HCT116 (cell line): ENCODE results near the gene CPNE2. TPM values are rescaled to one million over a fixed set of nuclear protein-coding genes. Genes with fewer than 3 reads are reported as not detected.
A peak's percentile ranks its signal among the peaks of the same experiment; 100 is the strongest.

Source experiments
- ATAC-seq: fragments of 200-7000 bp; cut with Tn5 transposase; 2 replicates; pipeline ENCODE4 v1.9.1; 2020; ENCODE audit warnings: mild to moderate bottlenecking, moderate library complexity
- BruUV-seq: library from RNA; stranded (reverse); fragments of 400-500 nt; replicated peaks from 2 replicates; lab custom pipeline; 2021; lab: Mats Ljungman, UMichigan
- CTCF ChIA-PET: fragments of 300-600 bp; sonication (Branson Sonifier 250); formaldehyde crosslinking; loops from one replicate; lab custom pipeline; 2021; ENCODE audit warnings: antibody characterized with exemption; lab: Charles Lee
- POLR2A ChIA-PET: fragments of 300-600, 350-600 bp; sonication (Branson Sonifier 250); formaldehyde crosslinking; loops from one replicate; lab custom pipeline; 2021; ENCODE audit warnings: antibody characterized with exemption; lab: Charles Lee
- RAD21 ChIA-PET, 2 experiments: fragments of 300-600 bp; sonication (Branson Sonifier 250); formaldehyde crosslinking; loops; one replicate each; lab custom pipeline; 2023; ENCODE audit warnings: low total read pairs in 2 of 2; ENCODE audit not compliant: uncharacterized antibody in 2 of 2, unreplicated experiment in 2 of 2, low non-redundant PET in 1 of 2; lab: Charles Lee
- DNase-seq: peaks from one replicate; pipeline ENCODE4 v3.0.0-alpha.2; 2010; ENCODE audit warnings: low read depth, low spot score
- H2AFZ ChIP-seq: fragments of 200-600 bp; shearing (Covaris generic), sonication (generic); 2 replicates; pipeline ENCODE4 v1.6.1; 2017; ENCODE audit warnings: low read depth, mixed run types, mixed read lengths, antibody characterized with exemption, low read length; ENCODE audit not compliant: poor library complexity, severe bottlenecking
- H3K27ac ChIP-seq: 2 replicates; pipeline ENCODE4 v1.5.1; 2012; ENCODE audit warnings: low read depth, low read length
- H3K27me3 ChIP-seq: fragments of 200-600 bp; sonication (generic); 2 replicates; pipeline ENCODE4 v1.6.1; 2016; ENCODE audit warnings: mixed run types, low read length, mixed read lengths; ENCODE audit not compliant: insufficient read depth
- H3K36me3 ChIP-seq, 2 experiments: fragments of 200-500 bp in 1 of 2; fragments of 200-600 bp in 1 of 2; sonication (Bioruptor generic) in 1 of 2; sonication (generic) in 1 of 2; 2 replicates each; pipeline versions ENCODE4 v1.5.1 to v1.6.1; 2014 to 2016; ENCODE audit warnings: low read length in 2 of 2, inconsistent platforms in 1 of 2, mixed read lengths in 1 of 2, mixed run types in 1 of 2; ENCODE audit not compliant: insufficient read depth in 2 of 2, control insufficient read depth in 1 of 2
- H3K4me1 ChIP-seq, 2 experiments: fragments of 200-600 bp in 1 of 2; sonication (generic) in 1 of 2; 2 replicates each; pipeline versions ENCODE4 v1.5.1 to v1.6.1; 2012 to 2017; ENCODE audit warnings: low read length in 2 of 2, inconsistent platforms in 1 of 2, mild to moderate bottlenecking in 1 of 2, mixed read lengths in 1 of 2, mixed run types in 1 of 2, moderate library complexity in 1 of 2; ENCODE audit not compliant: insufficient read depth in 2 of 2, control insufficient read depth in 1 of 2
- H3K4me2 ChIP-seq: fragments of 200-600 bp; sonication (generic); 2 replicates; pipeline ENCODE4 v1.6.1; 2017; ENCODE audit warnings: mixed run types, low read length, mixed read lengths
- H3K4me3 ChIP-seq, 2 experiments: fragments of 200-600 bp in 1 of 2; sonication (generic) in 1 of 2; replicated peaks in 1 of 2; 2 replicates each; pipeline ENCODE4 v1.5.1; 2011 to 2016; ENCODE audit warnings: low read length in 2 of 2, control low read depth in 1 of 2, low read depth in 1 of 2, mild to moderate bottlenecking in 1 of 2, mixed read lengths in 1 of 2, mixed run types in 1 of 2
- H3K79me2 ChIP-seq: fragments of 200-600 bp; sonication (generic); 2 replicates; pipeline ENCODE4 v1.6.1; 2017; ENCODE audit warnings: mild to moderate bottlenecking, mixed run types, low read length, moderate library complexity, mixed read lengths; ENCODE audit not compliant: insufficient read depth
- H3K9ac ChIP-seq: fragments of 200-600 bp; sonication (generic); 2 replicates; pipeline ENCODE4 v1.6.1; 2016; ENCODE audit warnings: low read length, mixed read lengths
- H3K9me2 ChIP-seq: fragments of 200-600 bp; sonication (generic), shearing (Covaris generic); 2 replicates; pipeline ENCODE4 v1.6.1; 2017; ENCODE audit warnings: mixed run types, mild to moderate bottlenecking, moderate library complexity; ENCODE audit not compliant: insufficient read depth
- H3K9me3 ChIP-seq, 2 experiments: fragments of 200-500 bp in 1 of 2; fragments of 200-600 bp in 1 of 2; sonication (Bioruptor generic) in 1 of 2; sonication (generic) in 1 of 2; 2 replicates each; pipeline ENCODE4 v1.6.1; 2014 to 2017; ENCODE audit warnings: low read length in 2 of 2, mixed read lengths in 2 of 2, inconsistent platforms in 1 of 2, low read depth in 1 of 2, mild to moderate bottlenecking in 1 of 2, mixed run types in 1 of 2, moderate library complexity in 1 of 2; ENCODE audit not compliant: control insufficient read depth in 1 of 2, insufficient read depth in 1 of 2
- H4K20me1 ChIP-seq: fragments of 200-600 bp; sonication (generic), shearing (Covaris generic); 2 replicates; pipeline ENCODE4 v1.6.1; 2017; ENCODE audit warnings: mixed run types, mild to moderate bottlenecking, moderate library complexity; ENCODE audit not compliant: insufficient read depth
- CBX3 ChIP-seq: IDR thresholded peaks from 2 replicates; pipeline ENCODE4 v1.6.1; 2012; ENCODE audit warnings: low read depth
- CEBPB ChIP-seq: IDR thresholded peaks from 2 replicates; pipeline ENCODE4 v1.6.1; 2012; ENCODE audit warnings: low read depth
- EGR1 ChIP-seq: IDR thresholded peaks from 2 replicates; pipeline ENCODE4 v1.6.1; 2012; ENCODE audit warnings: low read depth
- ELF1 ChIP-seq: IDR thresholded peaks from 2 replicates; pipeline ENCODE4 v1.6.1; 2012; ENCODE audit warnings: low read depth, borderline replicate concordance
- JUND ChIP-seq: IDR thresholded peaks from 2 replicates; pipeline ENCODE4 v1.6.1; 2012
- POLR2A ChIP-seq: IDR thresholded peaks from 2 replicates; pipeline ENCODE4 v1.7.0; 2011; ENCODE audit warnings: borderline replicate concordance; ENCODE audit not compliant: insufficient read depth, insufficient read length; ENCODE audit errors: extremely low read depth
- YY1 ChIP-seq: IDR thresholded peaks from 2 replicates; pipeline ENCODE4 v1.6.1; 2011; ENCODE audit warnings: low read length, low read depth, moderate library complexity, mild to moderate bottlenecking; ENCODE audit not compliant: insufficient replicate concordance; ENCODE audit errors: extremely low read depth
- ZFX ChIP-seq: fragments of 450-650 bp; IDR thresholded peaks from 2 replicates; pipeline ENCODE4 v1.6.1; 2017
- intact Hi-C: fragments of 100-400 bp; cut with micrococcal nuclease; formaldehyde crosslinking; loops from 2 replicates; pipeline ENCODE4 v1.10.0; 2022
- total RNA-seq: library from RNA; stranded (reverse); gene quantifications from one replicate; pipeline ENCODE4 v1.2.1, GENCODE V29; 2021; ENCODE audit not compliant: unreplicated experiment

CPNE2 gene
- total RNA-seq, 1 experiment from 2014 or later, result 31.2 TPM

DNA sequence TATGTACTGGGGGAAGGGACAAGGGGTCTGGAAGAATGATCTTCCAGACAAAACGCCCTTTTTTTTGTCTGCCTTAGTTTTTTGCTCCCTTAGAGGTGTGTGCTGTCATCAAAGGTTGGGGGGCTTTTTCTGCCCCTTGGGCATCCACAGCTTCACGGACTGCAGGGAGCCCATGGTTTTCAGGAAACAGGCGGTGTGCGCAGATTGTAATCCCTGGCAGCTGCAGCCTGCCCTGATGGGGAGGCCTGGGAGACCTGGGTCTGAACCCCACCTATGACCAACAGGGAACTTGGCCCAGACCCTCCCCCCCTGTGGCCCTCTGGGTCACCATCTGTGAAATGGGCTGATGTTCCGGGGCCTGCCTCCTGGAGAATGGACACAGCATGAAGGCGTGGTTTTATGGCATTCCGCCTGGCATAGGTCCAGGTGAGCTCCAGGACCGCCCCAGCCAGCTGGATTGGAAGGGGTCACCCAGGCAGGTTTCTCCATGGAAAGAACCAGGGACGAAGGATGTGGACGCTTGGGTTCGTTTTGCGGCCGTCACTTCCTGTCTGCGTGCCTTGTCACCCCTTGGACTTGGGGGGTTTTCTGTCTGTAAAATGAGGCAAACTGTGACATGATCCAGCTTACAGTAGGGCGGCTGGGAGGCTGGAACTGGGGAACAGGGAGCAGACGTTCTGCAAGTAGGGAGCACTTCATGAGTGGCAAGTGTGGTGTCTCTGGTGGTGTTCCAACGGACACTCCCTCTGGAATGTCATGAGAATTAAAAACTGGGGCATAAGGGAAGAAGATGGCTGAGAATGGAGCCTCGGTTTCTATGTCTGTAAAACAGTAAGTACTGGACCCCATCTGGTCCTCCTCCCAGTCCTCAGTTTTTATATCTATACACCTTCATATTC lies 1.5 kb downstream of the CPNE2 start:
- Histone ChIP-seq H3K4me2 (peak overlapping the region; percentile 94), H4K20me1 (no peaks in the 10 kb centered on the region), H3K36me3 (no peaks in the 10 kb centered on the region), H3K4me1 (peaks cover 20 to 32% of the 10 kb centered on the region in 2 experiments), H3K9ac (peak overlapping the region; percentile 70), H3K4me3 (peak overlapping the region; percentile 58 to 70), H3K27ac (no peak overlapping the region; the same call in 1 of the 2 replicates), H2AFZ (no peak overlapping the region), H3K9me2 (no peaks in the 10 kb centered on the region), H3K9me3 (no peaks in the 10 kb centered on the region), H3K79me2 (peaks cover 20% of the 10 kb centered on the region; the same call in 1 of the 2 replicates), H3K27me3 (no peaks in the 10 kb centered on the region)
- TF ChIP-seq EGR1 (no peak), ZFX (no peak), CBX3 (no peak), JUND (no peak)
- ChIA-PET RAD21 (no interaction called here), CTCF (interaction anchor here (0.7 to 2.0 kb wide), 7 partner anchors 9 to 325 kb away, joined by 3 to 6 read pairs (median 5); no protein-coding TSS in a partner anchor), POLR2A (interaction anchor here (0.6 to 1.1 kb wide), 3 partner anchors 54 to 187 kb away, joined by 3 to 5 read pairs (median 4); no protein-coding TSS in a partner anchor)
- ATAC-seq, result no peak
- TSS peak; percentile 47 for BruUV-seq
- no peak for DNase-seq
- intact Hi-C loops, result no loop called here

DNA sequence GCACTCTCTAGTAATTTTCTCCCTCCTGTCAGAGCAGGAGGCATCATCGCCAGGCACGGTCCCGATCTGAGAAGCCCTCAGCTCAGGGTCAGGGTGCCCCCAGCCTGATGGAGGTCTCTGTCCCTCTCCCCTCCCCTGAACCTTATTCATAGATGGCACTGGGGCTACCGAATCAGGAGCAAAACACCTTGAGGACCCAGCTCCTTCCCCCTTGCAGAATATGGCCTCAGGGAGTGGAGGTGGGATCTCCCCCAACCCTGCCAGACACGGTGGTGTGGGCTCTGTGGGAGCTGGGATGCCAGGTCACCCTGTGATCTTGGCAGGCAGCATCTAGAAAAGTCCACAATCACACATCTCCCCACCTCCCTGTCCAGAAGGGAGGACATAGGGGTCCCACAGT lies 2.5 kb downstream of the CPNE2 start:
- Histone ChIP-seq H4K20me1 (no peaks in the 10 kb centered on the region), H3K36me3 (no peaks in the 10 kb centered on the region), H3K4me2 (no peak overlapping the region), H3K27ac (no peak overlapping the region), H3K9me2 (no peaks in the 10 kb centered on the region), H3K4me1 (peaks cover 21 to 42% of the 10 kb centered on the region in 2 experiments), H3K9ac (no peak overlapping the region), H3K27me3 (no peaks in the 10 kb centered on the region), H3K9me3 (no peaks in the 10 kb centered on the region), H3K4me3 (no peak overlapping the region), H2AFZ (no peak overlapping the region), H3K79me2 (peaks cover 20% of the 10 kb centered on the region; the same call in 1 of the 2 replicates)
- BruUV-seq, result no TSS peak
- TF ChIP-seq EGR1 (no peak), ELF1 (no peak), YY1 (no peak), POLR2A (no peak), CEBPB (no peak)
- no peak for DNase-seq
- no peak for ATAC-seq
- intact Hi-C loops, result no loop called here
- ChIA-PET POLR2A (no interaction called here), RAD21 (no interaction called here), CTCF (interaction anchor here (2.0 kb wide), 1 partner anchor 10 kb away, joined by 5 read pairs; no protein-coding TSS in a partner anchor)
